ENCODE measurements around the gene LUC7L2. TPM values are rescaled to one million over a fixed set of nuclear protein-coding genes. Genes with fewer than 3 reads are reported as not detected.
A peak's percentile ranks its signal among the peaks of the same experiment; 100 is the strongest.

Gene LUC7L2
- total RNA-seq, 1 donor from 2014 or later: 74.3 TPM

- H3K4me1 Mint-ChIP-seq (ENCODE audit: low read depth): peaks cover 8% of the 10 kb centered on the region
- DNase-seq (ENCODE audit: low spot score): no peak
Measured at GRCh38 chr7:139451638-139452037, 91.9 kb downstream of the LUC7L2 start.

GRCh38 chr7:139452958-139453672, 93.4 kb downstream of the LUC7L2 start:
- peaks cover 3% of the 10 kb centered on the region for H3K9me3 Mint-ChIP-seq (ENCODE audit: low read depth)
- H3K36me3 Mint-ChIP-seq (ENCODE audit: low read depth): no peaks in the 10 kb centered on the region
- H3K4me3 Mint-ChIP-seq (ENCODE audit: unreplicated experiment): no peak overlapping the region
- TF ChIP-seq CTCF (IDR thresholded peaks at IDR 0.05): no peak
- DNase-seq (ENCODE audit: low spot score): no peak
- peaks cover 17% of the 10 kb centered on the region for H3K4me1 Mint-ChIP-seq (ENCODE audit: low read depth)
- no peak overlapping the region for H3K27ac Mint-ChIP-seq (ENCODE audit: unreplicated experiment)
- H3K27me3 Mint-ChIP-seq (ENCODE audit: low read depth): no peaks in the 10 kb centered on the region

More at GRCh38 chr7:139451638-139452037, 91.9 kb downstream of the LUC7L2 start:
- H3K27me3 Mint-ChIP-seq (ENCODE audit: low read depth): no peaks in the 10 kb centered on the region
- no peak for TF ChIP-seq CTCF (IDR thresholded peaks at IDR 0.05)
- no peaks in the 10 kb centered on the region for H3K36me3 Mint-ChIP-seq (ENCODE audit: low read depth)
- no peak overlapping the region for H3K4me3 Mint-ChIP-seq (ENCODE audit: unreplicated experiment)
- peak overlapping the region; percentile 12 for H3K27ac Mint-ChIP-seq (ENCODE audit: unreplicated experiment)
- H3K9me3 Mint-ChIP-seq (ENCODE audit: low read depth): peaks cover 3% of the 10 kb centered on the region

GRCh38 chr7:139453673-139454321, 94.1 kb downstream of the LUC7L2 start:
- Mint-ChIP-seq H3K27me3 (ENCODE audit: low read depth) (no peaks in the 10 kb centered on the region), H3K9me3 (ENCODE audit: low read depth) (peaks cover 3% of the 10 kb centered on the region), H3K36me3 (ENCODE audit: low read depth) (no peaks in the 10 kb centered on the region), H3K27ac (ENCODE audit: unreplicated experiment) (no peak overlapping the region), H3K4me3 (ENCODE audit: unreplicated experiment) (no peak overlapping the region), H3K4me1 (ENCODE audit: low read depth) (peaks cover 17% of the 10 kb centered on the region)
- DNase-seq (ENCODE audit: low spot score): no peak
- no peak for TF ChIP-seq CTCF (IDR thresholded peaks at IDR 0.05)

GRCh38 chr7:139455789-139456188, 96.1 kb downstream of the LUC7L2 start:
- H3K36me3 Mint-ChIP-seq (ENCODE audit: low read depth): no peaks in the 10 kb centered on the region
- H3K9me3 Mint-ChIP-seq (ENCODE audit: low read depth): peaks cover 2% of the 10 kb centered on the region
- TF ChIP-seq CTCF (IDR thresholded peaks at IDR 0.05): no peak
- no peak for DNase-seq (ENCODE audit: low spot score)
- peaks cover 17% of the 10 kb centered on the region for H3K4me1 Mint-ChIP-seq (ENCODE audit: low read depth)
- no peak overlapping the region for H3K27ac Mint-ChIP-seq (ENCODE audit: unreplicated experiment)
- H3K4me3 Mint-ChIP-seq (ENCODE audit: unreplicated experiment): no peak overlapping the region
- H3K27me3 Mint-ChIP-seq (ENCODE audit: low read depth): no peaks in the 10 kb centered on the region

- Mint-ChIP-seq H3K36me3 (ENCODE audit: low read depth) (no peaks in the 10 kb centered on the region), H3K27me3 (ENCODE audit: low read depth) (no peaks in the 10 kb centered on the region), H3K27ac (ENCODE audit: unreplicated experiment) (no peak overlapping the region), H3K4me3 (ENCODE audit: unreplicated experiment) (no peak overlapping the region), H3K9me3 (ENCODE audit: low read depth) (no peaks in the 10 kb centered on the region), H3K4me1 (ENCODE audit: low read depth) (peaks cover 16% of the 10 kb centered on the region)
- DNase-seq (ENCODE audit: low spot score): no peak
- no peak for TF ChIP-seq CTCF (IDR thresholded peaks at IDR 0.05)
Measured at GRCh38 chr7:139456511-139456910, 96.8 kb downstream of the LUC7L2 start.

Measured in chondrocyte (in vitro differentiated cells).